HEK293 (cell line): Measurements from ENCODE around the gene MYOM1.
A peak's percentile ranks its signal among the peaks of the same experiment; 100 is the strongest.

Experiments used
- CTCF ChIA-PET: fragments of 350-600 bp; formaldehyde crosslinking; extraction: SDS; loops from one replicate; lab custom pipeline; 2021; ENCODE audit warnings: antibody characterized with exemption; lab: Yijun Ruan, JAX
- POLR2A ChIA-PET: fragments of 300-600 bp; formaldehyde crosslinking; extraction: SDS; loops from one replicate; lab custom pipeline; 2020; ENCODE audit warnings: antibody characterized with exemption, inconsistent platforms; lab: Yijun Ruan, JAX
- H3K27ac ChIP-seq: fragments of 200-500 bp; sonication (Bioruptor generic); 2 replicates; pipeline ENCODE4 v1.5.1; 2014; ENCODE audit warnings: low read depth, low read length, control low read depth, inconsistent platforms; ENCODE audit errors: extremely low read depth
- H3K36me3 ChIP-seq, 2 experiments: fragments of 200-500 bp in 1 of 2; sonication (Bioruptor generic) in 1 of 2; 1 replicate in 1 of 2; 2 replicates in 1 of 2; pipeline ENCODE4 v1.5.1; 2014 to 2017; ENCODE audit warnings: inconsistent platforms in 2 of 2, low read length in 2 of 2; ENCODE audit not compliant: control insufficient read depth in 2 of 2, insufficient read depth in 1 of 2
- H3K4me1 ChIP-seq: fragments of 200-500 bp; sonication (Bioruptor generic); 2 replicates; pipeline ENCODE4 v1.5.1; 2014; ENCODE audit warnings: mild to moderate bottlenecking, low read length, inconsistent platforms; ENCODE audit not compliant: control insufficient read depth, insufficient read depth
- H3K4me3 ChIP-seq: 2 replicates; pipeline ENCODE4 v1.5.1; 2011; ENCODE audit warnings: low read depth, mild to moderate bottlenecking, control low read depth, low read length, moderate library complexity
- H3K9me3 ChIP-seq: fragments of 200-500 bp; sonication (Bioruptor generic); 2 replicates; pipeline ENCODE4 v1.5.1; 2014; ENCODE audit warnings: low read depth, low read length, inconsistent platforms; ENCODE audit not compliant: control insufficient read depth, insufficient read depth
- OSR2 ChIP-seq: fragments of 450-650 bp; formaldehyde crosslinking; IDR thresholded peaks from 2 replicates; pipeline ENCODE4 v1.5.1; 2016; ENCODE audit warnings: missing biosample characterization, missing genetic modification characterization
- SCRT1 ChIP-seq: fragments of 450-650 bp; formaldehyde crosslinking; IDR thresholded peaks from 2 replicates; pipeline ENCODE4 v1.5.1; 2016; ENCODE audit warnings: missing biosample characterization, missing genetic modification characterization, borderline replicate concordance
- SCRT2 ChIP-seq: fragments of 450-650 bp; formaldehyde crosslinking; IDR thresholded peaks from 2 replicates; pipeline ENCODE4 v1.5.1; 2016; ENCODE audit warnings: missing biosample characterization, missing genetic modification characterization
- SP7 ChIP-seq: fragments of 450-650 bp; formaldehyde crosslinking; IDR thresholded peaks from 2 replicates; pipeline ENCODE4 v1.5.1; 2016; ENCODE audit warnings: missing biosample characterization, missing genetic modification characterization
- ZBTB17 ChIP-seq: fragments of 450-650 bp; formaldehyde crosslinking; IDR thresholded peaks from 2 replicates; pipeline ENCODE4 v1.5.1; 2016; ENCODE audit warnings: missing biosample characterization, missing genetic modification characterization
- ZFHX2 ChIP-seq: fragments of 450-650 bp; formaldehyde crosslinking; conservative IDR thresholded peaks from 2 replicates; pipeline ENCODE4 v1.5.1; 2016; ENCODE audit warnings: missing biosample characterization, missing genetic modification characterization
- ZNF10 ChIP-seq: fragments of 450-650 bp; formaldehyde crosslinking; IDR thresholded peaks from 2 replicates; pipeline ENCODE4 v1.5.1; 2017; ENCODE audit warnings: missing biosample characterization, missing genetic modification characterization
- ZNF114 ChIP-seq: fragments of 450-650 bp; formaldehyde crosslinking; IDR thresholded peaks from 2 replicates; pipeline ENCODE4 v1.5.0; 2017; ENCODE audit warnings: missing biosample characterization, missing genetic modification characterization
- ZNF175 ChIP-seq: fragments of 450-650 bp; formaldehyde crosslinking; IDR thresholded peaks from 2 replicates; pipeline ENCODE4 v1.5.1; 2016; ENCODE audit warnings: missing biosample characterization, missing genetic modification characterization
- ZNF23 ChIP-seq: fragments of 450-650 bp; formaldehyde crosslinking; IDR thresholded peaks from 2 replicates; pipeline ENCODE4 v1.5.1; 2016; ENCODE audit warnings: missing biosample characterization, missing genetic modification characterization, borderline replicate concordance
- ZNF335 ChIP-seq: fragments of 450-650 bp; formaldehyde crosslinking; conservative IDR thresholded peaks from 2 replicates; pipeline ENCODE4 v1.5.1; 2016; ENCODE audit warnings: missing biosample characterization, missing genetic modification characterization
- ZNF404 ChIP-seq: fragments of 450-650 bp; formaldehyde crosslinking; IDR thresholded peaks from 2 replicates; pipeline ENCODE4 v1.5.1; 2017; ENCODE audit warnings: missing biosample characterization, missing genetic modification characterization
- ZNF501 ChIP-seq: fragments of 450-650 bp; formaldehyde crosslinking; IDR thresholded peaks from 2 replicates; pipeline ENCODE4 v1.5.1; 2016; ENCODE audit warnings: missing biosample characterization, missing genetic modification characterization
- ZNF549 ChIP-seq: fragments of 450-650 bp; IDR thresholded peaks from 2 replicates; pipeline ENCODE4 v1.5.1; 2018; ENCODE audit warnings: missing biosample characterization, missing genetic modification characterization, mild to moderate bottlenecking, inconsistent platforms, moderate library complexity
- ZNF561 ChIP-seq: fragments of 450-650 bp; IDR thresholded peaks from 2 replicates; pipeline ENCODE4 v1.5.1; 2018; ENCODE audit warnings: missing biosample characterization, missing genetic modification characterization, borderline replicate concordance
- ZXDB ChIP-seq: fragments of 450-650 bp; formaldehyde crosslinking; IDR thresholded peaks from 2 replicates; pipeline ENCODE4 v1.5.1; 2016; ENCODE audit warnings: missing biosample characterization, missing genetic modification characterization
- TF ChIP-seq, protein P1 (sequence below): fragments of 450-650 bp; formaldehyde crosslinking; IDR thresholded peaks from 2 replicates; pipeline ENCODE4 v1.5.1; 2016; ENCODE audit warnings: missing biosample characterization, missing genetic modification characterization, low read depth
- TF ChIP-seq, protein P2 (sequence below): fragments of 450-650 bp; IDR thresholded peaks from 2 replicates; pipeline ENCODE4 v1.5.1; 2018; ENCODE audit warnings: missing biosample characterization, missing genetic modification characterization
- TF ChIP-seq, protein P3 (sequence below): fragments of 450-650 bp; formaldehyde crosslinking; IDR thresholded peaks from 2 replicates; pipeline ENCODE4 v1.5.1; 2016; ENCODE audit warnings: missing biosample characterization, missing genetic modification characterization
- TF ChIP-seq, protein P4 (sequence below): fragments of 450-650 bp; formaldehyde crosslinking; IDR thresholded peaks from 2 replicates; pipeline ENCODE4 v1.5.1; 2016; ENCODE audit warnings: missing biosample characterization, missing genetic modification characterization
- TF ChIP-seq, protein P5 (sequence below): fragments of 450-650 bp; formaldehyde crosslinking; IDR thresholded peaks from 2 replicates; pipeline ENCODE4 v1.5.1; 2016; ENCODE audit warnings: missing biosample characterization, missing genetic modification characterization
- TF ChIP-seq, protein P6 (sequence below): IDR thresholded peaks from 2 replicates; pipeline ENCODE4 v1.6.1; 2011; ENCODE audit warnings: mild to moderate bottlenecking, low read depth, low read length, borderline replicate concordance

MYOM1 gene

DNA sequence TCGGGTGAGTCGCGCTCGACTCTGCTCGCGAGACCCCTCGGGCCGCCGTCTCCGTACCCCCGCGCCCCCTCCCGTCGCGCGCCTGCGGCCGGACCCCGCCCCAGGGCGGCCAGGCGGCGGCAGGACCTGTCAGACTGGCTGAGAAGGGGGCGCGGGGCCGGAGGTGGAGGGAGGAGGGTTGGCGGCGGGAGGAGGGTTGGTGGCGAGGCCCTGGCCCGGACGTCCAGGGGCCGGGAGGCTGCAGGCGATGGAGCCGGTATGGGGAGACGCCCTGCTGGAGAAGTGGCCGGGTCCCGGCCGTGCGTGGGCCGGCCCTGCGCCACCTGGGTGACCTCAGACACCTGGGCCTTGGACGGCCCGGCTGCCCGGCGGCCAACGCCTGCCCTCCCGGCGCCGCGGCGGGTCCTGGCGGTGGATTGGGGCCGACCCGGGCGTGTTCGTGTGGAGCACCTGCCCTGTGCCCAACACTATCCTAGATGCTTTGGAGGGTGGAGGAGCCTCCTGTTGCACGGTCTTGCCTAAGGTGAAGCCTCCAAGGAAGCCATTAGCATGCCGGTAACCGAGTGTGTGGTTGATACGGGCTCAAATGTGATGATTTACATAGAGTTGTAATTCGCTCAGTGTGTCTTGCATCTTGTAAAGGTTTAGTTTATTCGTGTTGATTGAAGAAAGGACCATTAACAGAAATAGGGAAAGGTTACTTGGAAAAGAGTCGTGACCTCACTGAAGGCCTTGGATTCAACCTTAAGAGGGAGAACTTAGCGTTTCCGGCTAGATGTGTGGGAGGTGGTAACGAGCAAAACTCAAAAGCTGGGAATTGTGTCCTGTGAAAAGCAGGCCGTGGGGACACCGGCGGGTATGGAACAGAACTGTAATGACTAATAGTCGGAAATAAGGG lies 42.7 kb upstream of the MYOM1 start (continued):
- peak; percentile 79 for TF ChIP-seq ZNF335 (tag by site-specific recombination)
- TF ChIP-seq SCRT2 = peak; percentile 90
- TF ChIP-seq ZNF501 (tag by site-specific recombination) = no peak
- peak; percentile 55; the same call in 1 of the 2 replicates for TF ChIP-seq SCRT1 (tag by site-specific recombination)
- no peak for TF ChIP-seq ZNF10 (tag by site-specific recombination)
- no peak for TF ChIP-seq ZNF561
- TF ChIP-seq ZFHX2 (tag by site-specific recombination) = peak; percentile 47; the same call in 1 of the 2 replicates
- TF ChIP-seq ZNF175 (tag by site-specific recombination) = no peak
- TF ChIP-seq, protein P1, sequence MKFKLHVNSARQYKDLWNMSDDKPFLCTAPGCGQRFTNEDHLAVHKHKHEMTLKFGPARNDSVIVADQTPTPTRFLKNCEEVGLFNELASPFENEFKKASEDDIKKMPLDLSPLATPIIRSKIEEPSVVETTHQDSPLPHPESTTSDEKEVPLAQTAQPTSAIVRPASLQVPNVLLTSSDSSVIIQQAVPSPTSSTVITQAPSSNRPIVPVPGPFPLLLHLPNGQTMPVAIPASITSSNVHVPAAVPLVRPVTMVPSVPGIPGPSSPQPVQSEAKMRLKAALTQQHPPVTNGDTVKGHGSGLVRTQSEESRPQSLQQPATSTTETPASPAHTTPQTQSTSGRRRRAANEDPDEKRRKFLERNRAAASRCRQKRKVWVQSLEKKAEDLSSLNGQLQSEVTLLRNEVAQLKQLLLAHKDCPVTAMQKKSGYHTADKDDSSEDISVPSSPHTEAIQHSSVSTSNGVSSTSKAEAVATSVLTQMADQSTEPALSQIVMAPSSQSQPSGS (tag by site-specific recombination) = no peak

DNA sequence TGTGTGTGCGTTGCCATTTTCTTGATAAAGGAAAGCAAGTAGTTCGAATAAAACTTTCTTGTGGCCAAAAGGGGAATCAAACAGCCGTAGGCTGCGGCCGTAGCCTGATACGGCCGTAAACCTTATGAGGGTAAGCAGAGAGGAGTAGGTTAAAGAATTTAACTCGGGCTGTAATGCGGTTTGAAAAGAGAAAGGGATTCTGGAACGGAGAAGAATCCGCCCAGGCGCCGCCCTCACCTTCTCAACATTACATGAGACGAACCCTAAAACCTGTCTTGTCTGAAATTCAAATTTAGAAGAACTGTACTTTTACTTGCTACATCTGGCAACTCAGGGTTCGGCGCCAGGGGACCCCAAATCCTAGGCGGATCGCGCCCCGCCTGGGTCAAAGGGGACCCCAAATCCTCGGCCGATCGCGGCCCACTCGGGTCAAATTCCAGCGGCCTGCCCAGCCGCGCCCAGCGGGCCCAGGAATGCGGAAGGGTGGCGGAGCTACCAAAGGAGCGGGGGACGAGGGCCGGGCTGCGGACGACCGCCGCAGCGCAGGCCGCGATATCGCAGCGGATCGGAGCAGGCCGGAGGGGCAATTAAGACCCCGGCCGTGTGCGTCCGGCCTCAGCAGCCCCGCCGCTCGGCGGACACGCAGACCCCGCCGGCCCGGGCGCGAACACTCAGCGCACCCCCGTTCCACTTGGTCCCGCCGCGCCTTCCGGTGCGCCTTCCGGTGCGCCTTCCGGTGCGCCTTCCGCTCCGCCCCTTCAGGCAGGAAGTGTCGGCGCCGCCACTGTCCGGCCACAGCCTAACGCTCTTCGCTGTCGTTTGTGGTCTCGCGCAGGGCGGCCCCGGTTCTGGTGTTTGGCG lies 41.8 kb upstream of the MYOM1 start, which contains the start of gene MYL12B:
MYL12B (plus strand) TSS at position 761 of the 861 bp plus-strand sequence. CDS start 10,766 bp downstream, outside the sequence.
- no peaks in the 10 kb centered on the region for H3K9me3 ChIP-seq
- H3K36me3 ChIP-seq = peaks cover 11 to 12% of the 10 kb centered on the region in 2 experiments; a peak in 2 of 3 replicates
- POLR2A ChIA-PET = interaction anchor here (0.6 to 1.7 kb wide), 6 partner anchors 10 to 341 kb away, joined by 3 to 11 read pairs (median 6); partner anchors contain the start of gene MYL12A
- peak within 1 kb of the TSS; percentile 80 for H3K4me3 ChIP-seq
- peak within 1 kb of the TSS; percentile 97 for H3K27ac ChIP-seq
- CTCF ChIA-PET = interaction anchor here (0.7 kb wide), 1 partner anchor 20 kb away, joined by 3 read pairs; no protein-coding TSS in a partner anchor
- peaks cover 19% of the 10 kb centered on the region for H3K4me1 ChIP-seq
- TF ChIP-seq, protein P2, sequence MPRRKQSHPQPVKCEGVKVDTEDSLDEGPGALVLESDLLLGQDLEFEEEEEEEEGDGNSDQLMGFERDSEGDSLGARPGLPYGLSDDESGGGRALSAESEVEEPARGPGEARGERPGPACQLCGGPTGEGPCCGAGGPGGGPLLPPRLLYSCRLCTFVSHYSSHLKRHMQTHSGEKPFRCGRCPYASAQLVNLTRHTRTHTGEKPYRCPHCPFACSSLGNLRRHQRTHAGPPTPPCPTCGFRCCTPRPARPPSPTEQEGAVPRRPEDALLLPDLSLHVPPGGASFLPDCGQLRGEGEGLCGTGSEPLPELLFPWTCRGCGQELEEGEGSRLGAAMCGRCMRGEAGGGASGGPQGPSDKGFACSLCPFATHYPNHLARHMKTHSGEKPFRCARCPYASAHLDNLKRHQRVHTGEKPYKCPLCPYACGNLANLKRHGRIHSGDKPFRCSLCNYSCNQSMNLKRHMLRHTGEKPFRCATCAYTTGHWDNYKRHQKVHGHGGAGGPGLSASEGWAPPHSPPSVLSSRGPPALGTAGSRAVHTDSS (tag by site-specific recombination) = no peak
- TF ChIP-seq ZNF114 (tag by site-specific recombination) (no peak), ZNF404 (tag by site-specific recombination) (no peak), ZNF23 (no peak), ZBTB17 (0 out of 2 replicates have a peak, but pooled peaks have one; percentile 35), SP7 (tag by site-specific recombination) (peak; percentile 86), OSR2 (tag by site-specific recombination) (no peak; the same call in 1 of the 2 replicates), ZNF549 (tag by site-specific recombination) (no peak), ZXDB (tag by site-specific recombination) (peak; percentile 89)
- TF ChIP-seq, protein P3, sequence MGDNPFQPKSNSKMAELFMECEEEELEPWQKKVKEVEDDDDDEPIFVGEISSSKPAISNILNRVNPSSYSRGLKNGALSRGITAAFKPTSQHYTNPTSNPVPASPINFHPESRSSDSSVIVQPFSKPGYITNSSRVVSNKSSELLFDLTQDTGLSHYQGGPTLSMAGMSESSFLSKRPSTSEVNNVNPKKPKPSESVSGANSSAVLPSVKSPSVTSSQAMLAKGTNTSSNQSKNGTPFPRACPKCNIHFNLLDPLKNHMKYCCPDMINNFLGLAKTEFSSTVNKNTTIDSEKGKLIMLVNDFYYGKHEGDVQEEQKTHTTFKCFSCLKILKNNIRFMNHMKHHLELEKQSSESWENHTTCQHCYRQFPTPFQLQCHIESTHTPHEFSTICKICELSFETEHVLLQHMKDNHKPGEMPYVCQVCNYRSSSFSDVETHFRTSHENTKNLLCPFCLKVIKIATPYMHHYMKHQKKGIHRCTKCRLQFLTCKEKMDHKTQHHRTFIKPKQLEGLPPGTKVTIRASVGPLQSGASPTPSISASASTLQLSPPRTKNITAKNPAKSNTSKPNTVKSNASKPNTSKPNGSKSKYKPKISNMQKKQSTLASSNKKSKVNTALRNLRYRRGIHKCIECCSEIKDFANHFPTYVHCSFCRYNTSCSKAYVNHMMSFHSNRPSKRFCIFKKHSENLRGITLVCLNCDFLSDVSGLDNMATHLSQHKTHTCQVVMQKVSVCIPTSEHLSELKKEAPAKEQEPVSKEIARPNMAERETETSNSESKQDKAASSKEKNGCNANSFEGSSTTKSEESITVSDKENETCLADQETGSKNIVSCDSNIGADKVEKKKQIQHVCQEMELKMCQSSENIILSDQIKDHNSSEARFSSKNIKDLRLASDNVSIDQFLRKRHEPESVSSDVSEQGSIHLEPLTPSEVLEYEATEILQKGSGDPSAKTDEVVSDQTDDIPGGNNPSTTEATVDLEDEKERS = no peak
- TF ChIP-seq, protein P4, sequence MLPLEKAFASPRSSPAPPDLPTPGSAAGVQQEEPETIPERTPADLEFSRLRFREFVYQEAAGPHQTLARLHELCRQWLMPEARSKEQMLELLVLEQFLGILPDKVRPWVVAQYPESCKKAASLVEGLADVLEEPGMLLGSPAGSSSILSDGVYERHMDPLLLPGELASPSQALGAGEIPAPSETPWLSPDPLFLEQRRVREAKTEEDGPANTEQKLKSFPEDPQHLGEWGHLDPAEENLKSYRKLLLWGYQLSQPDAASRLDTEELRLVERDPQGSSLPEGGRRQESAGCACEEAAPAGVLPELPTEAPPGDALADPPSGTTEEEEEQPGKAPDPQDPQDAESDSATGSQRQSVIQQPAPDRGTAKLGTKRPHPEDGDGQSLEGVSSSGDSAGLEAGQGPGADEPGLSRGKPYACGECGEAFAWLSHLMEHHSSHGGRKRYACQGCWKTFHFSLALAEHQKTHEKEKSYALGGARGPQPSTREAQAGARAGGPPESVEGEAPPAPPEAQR (tag by site-specific recombination) = 0 out of 2 replicates have a peak, but pooled peaks have one; percentile 19
- TF ChIP-seq, protein P5, sequence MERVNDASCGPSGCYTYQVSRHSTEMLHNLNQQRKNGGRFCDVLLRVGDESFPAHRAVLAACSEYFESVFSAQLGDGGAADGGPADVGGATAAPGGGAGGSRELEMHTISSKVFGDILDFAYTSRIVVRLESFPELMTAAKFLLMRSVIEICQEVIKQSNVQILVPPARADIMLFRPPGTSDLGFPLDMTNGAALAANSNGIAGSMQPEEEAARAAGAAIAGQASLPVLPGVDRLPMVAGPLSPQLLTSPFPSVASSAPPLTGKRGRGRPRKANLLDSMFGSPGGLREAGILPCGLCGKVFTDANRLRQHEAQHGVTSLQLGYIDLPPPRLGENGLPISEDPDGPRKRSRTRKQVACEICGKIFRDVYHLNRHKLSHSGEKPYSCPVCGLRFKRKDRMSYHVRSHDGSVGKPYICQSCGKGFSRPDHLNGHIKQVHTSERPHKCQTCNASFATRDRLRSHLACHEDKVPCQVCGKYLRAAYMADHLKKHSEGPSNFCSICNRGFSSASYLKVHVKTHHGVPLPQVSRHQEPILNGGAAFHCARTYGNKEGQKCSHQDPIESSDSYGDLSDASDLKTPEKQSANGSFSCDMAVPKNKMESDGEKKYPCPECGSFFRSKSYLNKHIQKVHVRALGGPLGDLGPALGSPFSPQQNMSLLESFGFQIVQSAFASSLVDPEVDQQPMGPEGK (tag by site-specific recombination) = peak; percentile 51; the same call in 1 of the 2 replicates
- TF ChIP-seq, protein P6, sequence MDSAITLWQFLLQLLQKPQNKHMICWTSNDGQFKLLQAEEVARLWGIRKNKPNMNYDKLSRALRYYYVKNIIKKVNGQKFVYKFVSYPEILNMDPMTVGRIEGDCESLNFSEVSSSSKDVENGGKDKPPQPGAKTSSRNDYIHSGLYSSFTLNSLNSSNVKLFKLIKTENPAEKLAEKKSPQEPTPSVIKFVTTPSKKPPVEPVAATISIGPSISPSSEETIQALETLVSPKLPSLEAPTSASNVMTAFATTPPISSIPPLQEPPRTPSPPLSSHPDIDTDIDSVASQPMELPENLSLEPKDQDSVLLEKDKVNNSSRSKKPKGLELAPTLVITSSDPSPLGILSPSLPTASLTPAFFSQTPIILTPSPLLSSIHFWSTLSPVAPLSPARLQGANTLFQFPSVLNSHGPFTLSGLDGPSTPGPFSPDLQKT = no peak; the same call in 1 of the 2 replicates
